Measurements from ENCODE around the gene RBP5. TPM values are rescaled to one million over a fixed set of nuclear protein-coding genes. Genes with fewer than 3 reads are reported as not detected.

Gene RBP5
- total and polyA plus RNA-seq, 4 donors = 12.9 to 108 (median 63.6) TPM

- 40% methylated on average over 6 of the region's 6 CpGs for WGBS
- DNase-seq (ENCODE audit: low spot score) = no peak
- TF ChIP-seq SP1 (IDR thresholded peaks at IDR 0.05) (peak; percentile 30), RXRA (IDR thresholded peaks at IDR 0.05) (peak; percentile 38 to 65), ZBTB33 (IDR thresholded peaks at IDR 0.05) (peak; percentile 15), REST (IDR thresholded peaks at IDR 0.05) (no peak), ATF3 (IDR thresholded peaks at IDR 0.05) (no peak), NR2F2 (IDR thresholded peaks at IDR 0.05) (no peak), YY1 (IDR thresholded peaks at IDR 0.05) (peak; percentile 14), HNF4A (conservative IDR thresholded peaks at IDR 0.05) (peak; percentile 82 to 92), JUND (IDR thresholded peaks at IDR 0.05) (peak in 1 of 2 donors; percentile 29), RAD21 (IDR thresholded peaks at IDR 0.05) (peak; percentile 10 to 12), HNF4G (IDR thresholded peaks at IDR 0.05) (peak; percentile 51)
- TF ChIP-seq, protein P1, sequence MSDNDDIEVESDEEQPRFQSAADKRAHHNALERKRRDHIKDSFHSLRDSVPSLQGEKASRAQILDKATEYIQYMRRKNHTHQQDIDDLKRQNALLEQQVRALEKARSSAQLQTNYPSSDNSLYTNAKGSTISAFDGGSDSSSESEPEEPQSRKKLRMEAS (IDR thresholded peaks at IDR 0.05) = peak; percentile 43
Observed at GRCh38 chr12:7151532-7151931, 22.8 kb upstream of the RBP5 start.

DNA sequence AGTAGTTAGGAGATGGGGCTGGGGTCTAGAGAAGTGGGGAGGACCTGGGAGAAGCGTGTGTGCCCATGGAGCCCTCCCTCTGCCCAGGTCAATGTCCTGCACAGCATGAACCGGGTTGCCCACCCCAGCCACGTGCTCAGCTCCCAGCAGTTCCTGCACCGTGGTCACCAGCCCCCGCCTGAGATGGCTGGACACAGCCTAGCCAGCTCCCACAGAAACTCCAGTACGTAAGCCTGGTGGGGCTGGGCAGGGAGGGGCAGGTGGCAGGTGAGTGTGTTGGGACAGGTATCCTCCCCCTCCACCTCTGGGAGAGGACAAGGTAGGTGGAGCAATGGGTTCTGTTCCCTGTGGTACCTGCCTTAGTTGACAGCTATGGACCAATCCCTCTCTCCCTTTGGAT, 22.2 kb upstream of the RBP5 start:
- TF ChIP-seq YY1 (IDR thresholded peaks at IDR 0.05) (no peak), HNF4G (IDR thresholded peaks at IDR 0.05) (no peak), REST (IDR thresholded peaks at IDR 0.05) (no peak), ATF3 (IDR thresholded peaks at IDR 0.05) (no peak), NR2F2 (IDR thresholded peaks at IDR 0.05) (no peak), TAF1 (conservative IDR thresholded peaks at IDR 0.05) (no peak), GABPA (IDR thresholded peaks at IDR 0.05 in 1 of 2, conservative IDR thresholded peaks at IDR 0.05 in 1 of 2) (no peak), EGR1 (IDR thresholded peaks at IDR 0.05; ENCODE audit: low read depth in 2 of 2) (no peak), JUND (IDR thresholded peaks at IDR 0.05) (no peak), SP1 (IDR thresholded peaks at IDR 0.05) (no peak), FOXA1 (IDR thresholded peaks at IDR 0.05) (no peak), RXRA (IDR thresholded peaks at IDR 0.05) (no peak), CTCF (IDR thresholded peaks at IDR 0.05; ENCODE audit: low read depth, low read length, missing input control) (no peak)
- TF ChIP-seq, protein P1 (IDR thresholded peaks at IDR 0.05) = no peak
- Histone ChIP-seq H3K9me3 (ENCODE audit: control insufficient read depth in 4 of 4, low read length in 3 of 4) (no peaks in the 10 kb centered on the region), H3K36me3 (ENCODE audit: control insufficient read depth in 4 of 4, insufficient read depth in 3 of 4, low read depth in 1 of 4, low read length in 3 of 4) (peaks cover 4 to 32% (median 27%) of the 10 kb centered on the region in 4 donors), H3K27me3 (ENCODE audit: control insufficient read depth in 4 of 4, insufficient read depth in 4 of 4, low read length in 3 of 4) (no peaks in the 10 kb centered on the region), H3K4me1 (ENCODE audit: control insufficient read depth in 4 of 4, insufficient read depth in 4 of 4, low read length in 3 of 4) (peaks cover 0 to 52% (median 45%) of the 10 kb centered on the region in 4 donors), H3K27ac (ENCODE audit: low read depth in 1 of 2, low read length in 2 of 2) (peak overlapping the region; percentile 22 to 27), H3K4me3 (ENCODE audit: low read depth in 1 of 3, low read length in 3 of 3) (no peak overlapping the region), H3K9ac (ENCODE audit: low read depth in 1 of 2, low read length in 2 of 2) (no peak overlapping the region)
- WGBS = 85% methylated on average over 6 of the region's 6 CpGs
- no peak for DNase-seq (ENCODE audit: low spot score)

More at GRCh38 chr12:7151532-7151931, 22.8 kb upstream of the RBP5 start:
- H3K36me3 ChIP-seq (ENCODE audit: control insufficient read depth in 4 of 4, insufficient read depth in 3 of 4, low read depth in 1 of 4, low read length in 3 of 4) = peaks cover 4 to 31% (median 27%) of the 10 kb centered on the region in 4 donors
- peak overlapping the region; percentile 22 to 27 for H3K27ac ChIP-seq (ENCODE audit: low read depth in 1 of 2, low read length in 2 of 2)
- peaks cover 0 to 47% (median 42%) of the 10 kb centered on the region in 4 donors for H3K4me1 ChIP-seq (ENCODE audit: control insufficient read depth in 4 of 4, insufficient read depth in 4 of 4, low read length in 3 of 4)
- no peak overlapping the region for H3K4me3 ChIP-seq (ENCODE audit: low read depth in 1 of 3, low read length in 3 of 3)
- H3K9ac ChIP-seq (ENCODE audit: low read depth in 1 of 2, low read length in 2 of 2) = no peak overlapping the region
- H3K27me3 ChIP-seq (ENCODE audit: control insufficient read depth in 4 of 4, insufficient read depth in 4 of 4, low read length in 3 of 4) = no peaks in the 10 kb centered on the region
- no peaks in the 10 kb centered on the region for H3K9me3 ChIP-seq (ENCODE audit: control insufficient read depth in 4 of 4, low read length in 3 of 4)

Measured in liver (tissue), 9 donors.